ENCODE measurements around the gene CCL7. TPM values are rescaled to one million over a fixed set of nuclear protein-coding genes. Genes with fewer than 3 reads are reported as not detected.

CCL7 gene
- total RNA-seq, 1 donor = 0.36 TPM

DNA sequence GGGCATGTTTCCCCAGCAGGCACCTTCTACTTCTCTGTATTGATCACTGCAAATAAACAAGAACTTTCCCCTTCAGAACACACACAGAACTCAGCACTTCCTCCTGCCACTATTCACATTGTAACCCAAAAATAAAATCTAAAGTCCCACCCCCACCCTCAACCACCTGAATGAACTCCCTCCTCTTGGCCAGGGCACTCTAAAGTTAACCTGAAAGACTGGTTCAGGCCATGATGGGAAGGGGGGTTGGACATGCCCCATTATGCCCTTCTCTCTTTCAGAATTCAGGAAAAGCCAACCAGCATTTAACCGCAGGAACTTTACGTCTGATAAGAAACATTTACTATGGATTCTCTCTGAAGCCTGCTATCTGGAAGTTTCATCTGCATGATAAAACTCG, 42.3 kb upstream of the CCL7 start:
- Histone ChIP-seq H3K36me3 (ENCODE audit: insufficient read depth, low read length) (no peaks in the 10 kb centered on the region), H3K4me1 (ENCODE audit: insufficient read depth, low read length) (no peaks in the 10 kb centered on the region), H2AFZ (ENCODE audit: low read length) (no peak overlapping the region), H3K27me3 (ENCODE audit: insufficient read depth, low read length) (peaks cover 4% of the 10 kb centered on the region), H3K4me2 (ENCODE audit: insufficient read depth, low read length) (no peak overlapping the region), H3K4me3 (ENCODE audit: insufficient read depth, low read length) (no peak overlapping the region), H3K27ac (ENCODE audit: low read depth, low read length) (no peak overlapping the region), H3K9me3 (ENCODE audit: low read depth, low read length) (no peaks in the 10 kb centered on the region), H4K20me1 (ENCODE audit: insufficient read depth, low read length) (no peaks in the 10 kb centered on the region), H3K79me2 (ENCODE audit: insufficient read depth, low read length) (no peaks in the 10 kb centered on the region)
- no peak for DNase-seq (ENCODE audit: insufficient read length, low spot score, missing footprints)
- TF ChIP-seq CTCF (IDR thresholded peaks at IDR 0.05; ENCODE audit: extremely low read depth, low read depth, low read length) = no peak

- Histone ChIP-seq H3K4me3 (ENCODE audit: insufficient read depth, low read length) (no peak overlapping the region), H3K36me3 (ENCODE audit: insufficient read depth, low read length) (no peaks in the 10 kb centered on the region), H3K9me3 (ENCODE audit: low read depth, low read length) (no peaks in the 10 kb centered on the region), H2AFZ (ENCODE audit: low read length) (no peak overlapping the region), H3K79me2 (ENCODE audit: insufficient read depth, low read length) (no peaks in the 10 kb centered on the region), H3K4me1 (ENCODE audit: insufficient read depth, low read length) (no peaks in the 10 kb centered on the region), H4K20me1 (ENCODE audit: insufficient read depth, low read length) (no peaks in the 10 kb centered on the region), H3K27ac (ENCODE audit: low read depth, low read length) (no peak overlapping the region), H3K4me2 (ENCODE audit: insufficient read depth, low read length) (no peak overlapping the region), H3K27me3 (ENCODE audit: insufficient read depth, low read length) (peaks cover 4% of the 10 kb centered on the region)
- no peak for TF ChIP-seq CTCF (IDR thresholded peaks at IDR 0.05; ENCODE audit: extremely low read depth, low read depth, low read length)
- no peak for DNase-seq (ENCODE audit: insufficient read length, low spot score, missing footprints)
Measured at GRCh38 chr17:34228781-34229180, 41.2 kb upstream of the CCL7 start.

GRCh38 chr17:34230342-34230741, 39.7 kb upstream of the CCL7 start:
- H3K4me2 ChIP-seq (ENCODE audit: insufficient read depth, low read length) = no peak overlapping the region
- H3K79me2 ChIP-seq (ENCODE audit: insufficient read depth, low read length) = no peaks in the 10 kb centered on the region
- no peaks in the 10 kb centered on the region for H3K27me3 ChIP-seq (ENCODE audit: insufficient read depth, low read length)
- no peak for TF ChIP-seq CTCF (IDR thresholded peaks at IDR 0.05; ENCODE audit: extremely low read depth, low read depth, low read length)
- H3K4me1 ChIP-seq (ENCODE audit: insufficient read depth, low read length) = no peaks in the 10 kb centered on the region
- DNase-seq (ENCODE audit: insufficient read length, low spot score, missing footprints) = no peak
- no peaks in the 10 kb centered on the region for H3K36me3 ChIP-seq (ENCODE audit: insufficient read depth, low read length)
- H3K9me3 ChIP-seq (ENCODE audit: low read depth, low read length) = no peaks in the 10 kb centered on the region
- H3K27ac ChIP-seq (ENCODE audit: low read depth, low read length) = no peak overlapping the region
- H3K4me3 ChIP-seq (ENCODE audit: insufficient read depth, low read length) = no peak overlapping the region
- H4K20me1 ChIP-seq (ENCODE audit: insufficient read depth, low read length) = no peaks in the 10 kb centered on the region
- H2AFZ ChIP-seq (ENCODE audit: low read length) = no peak overlapping the region

- peaks cover 13% of the 10 kb centered on the region for H3K4me1 ChIP-seq (ENCODE audit: insufficient read depth, low read length)
- no peaks in the 10 kb centered on the region for H3K27me3 ChIP-seq (ENCODE audit: insufficient read depth, low read length)
- no peak overlapping the region for H3K27ac ChIP-seq (ENCODE audit: low read depth, low read length)
- H3K79me2 ChIP-seq (ENCODE audit: insufficient read depth, low read length) = no peaks in the 10 kb centered on the region
- H3K4me3 ChIP-seq (ENCODE audit: insufficient read depth, low read length) = no peak overlapping the region
- no peak for TF ChIP-seq CTCF (IDR thresholded peaks at IDR 0.05; ENCODE audit: extremely low read depth, low read depth, low read length)
- no peaks in the 10 kb centered on the region for H4K20me1 ChIP-seq (ENCODE audit: insufficient read depth, low read length)
- H3K36me3 ChIP-seq (ENCODE audit: insufficient read depth, low read length) = no peaks in the 10 kb centered on the region
- no peak overlapping the region for H3K4me2 ChIP-seq (ENCODE audit: insufficient read depth, low read length)
- H3K9me3 ChIP-seq (ENCODE audit: low read depth, low read length) = no peaks in the 10 kb centered on the region
- H2AFZ ChIP-seq (ENCODE audit: low read length) = no peak overlapping the region
- DNase-seq (ENCODE audit: insufficient read length, low spot score, missing footprints) = no peak
Measured at GRCh38 chr17:34234616-34235015, 35.4 kb upstream of the CCL7 start.
